H9 (cell line): ENCODE measurements around the gene RLN3. TPM values are rescaled to one million over a fixed set of nuclear protein-coding genes. Genes with fewer than 3 reads are reported as not detected.

Experiments
- DNase-seq: peaks from one replicate; pipeline ENCODE4 v3.0.0-alpha.2; 2017
- H2AFZ ChIP-seq: one replicate; pipeline ENCODE4 v1.6.1; 2013; ENCODE audit warnings: mild to moderate bottlenecking, low read length, control low read depth, moderate library complexity
- H2AK5ac ChIP-seq: 2 replicates; pipeline ENCODE4 v1.6.1; 2013; ENCODE audit warnings: low read length, control low read depth, mixed read lengths; ENCODE audit not compliant: insufficient read length
- H2BK120ac ChIP-seq: one replicate; pipeline ENCODE4 v1.6.1; 2013; ENCODE audit warnings: low read depth, mild to moderate bottlenecking, low read length, control low read depth, inconsistent platforms; ENCODE audit not compliant: poor library complexity, severe bottlenecking
- H2BK12ac ChIP-seq: 2 replicates; pipeline ENCODE4 v1.6.1; 2013; ENCODE audit warnings: low read length, control low read depth, mixed read lengths, low read depth; ENCODE audit not compliant: insufficient read length
- H2BK15ac ChIP-seq: 2 replicates; pipeline ENCODE4 v1.6.1; 2013; ENCODE audit warnings: low read depth, low read length, control low read depth
- H2BK20ac ChIP-seq: one replicate; pipeline ENCODE4 v1.6.1; 2013; ENCODE audit warnings: low read depth, mild to moderate bottlenecking, low read length, control low read depth, inconsistent platforms; ENCODE audit not compliant: poor library complexity, severe bottlenecking
- H2BK5ac ChIP-seq: 2 replicates; pipeline ENCODE4 v1.6.1; 2013; ENCODE audit warnings: low read length, control low read depth, mixed read lengths; ENCODE audit not compliant: insufficient read length
- H3K14ac ChIP-seq: 2 replicates; pipeline ENCODE4 v1.6.1; 2013; ENCODE audit warnings: low read length, control low read depth; ENCODE audit not compliant: insufficient read depth
- H3K18ac ChIP-seq: 2 replicates; pipeline ENCODE4 v1.6.1; 2013; ENCODE audit warnings: low read depth, mild to moderate bottlenecking, mixed read lengths, low read length, control low read depth; ENCODE audit not compliant: insufficient read length
- H3K23ac ChIP-seq: 2 replicates; pipeline ENCODE4 v1.6.1; 2013; ENCODE audit warnings: low read length, control low read depth, mixed read lengths, low read depth; ENCODE audit not compliant: insufficient read length
- H3K23me2 ChIP-seq: 2 replicates; pipeline ENCODE4 v1.6.1; 2013; ENCODE audit warnings: low read depth, mild to moderate bottlenecking, mixed read lengths, low read length, control low read depth; ENCODE audit not compliant: insufficient read length, poor library complexity, severe bottlenecking
- H3K27ac ChIP-seq: 2 replicates; pipeline ENCODE4 v1.5.1; 2013; ENCODE audit warnings: low read length, control low read depth, mixed read lengths, low read depth; ENCODE audit not compliant: insufficient read length
- H3K27me3 ChIP-seq: 2 replicates; pipeline ENCODE4 v1.6.1; 2013; ENCODE audit warnings: low read length, control low read depth, inconsistent platforms; ENCODE audit not compliant: insufficient read depth
- H3K4ac ChIP-seq: 2 replicates; pipeline ENCODE4 v1.6.1; 2013; ENCODE audit warnings: low read depth, mild to moderate bottlenecking, control low read depth, inconsistent platforms, low read length, moderate library complexity
- H3K4me1 ChIP-seq: 2 replicates; pipeline ENCODE4 v1.6.1; 2013; ENCODE audit warnings: low read length, control low read depth, inconsistent platforms; ENCODE audit not compliant: insufficient read depth
- H3K4me2 ChIP-seq: 2 replicates; pipeline ENCODE4 v1.6.1; 2013; ENCODE audit warnings: low read length, control low read depth, mixed read lengths; ENCODE audit not compliant: insufficient read length, insufficient read depth
- H3K56ac ChIP-seq: 2 replicates; pipeline ENCODE4 v1.6.1; 2013; ENCODE audit warnings: low read depth, mild to moderate bottlenecking, mixed read lengths, low read length, control low read depth; ENCODE audit not compliant: insufficient read length
- H3K79me1 ChIP-seq: 2 replicates; pipeline ENCODE4 v1.6.1; 2013; ENCODE audit warnings: low read depth, mild to moderate bottlenecking, moderate library complexity, low read length, control low read depth, inconsistent platforms; ENCODE audit not compliant: insufficient read depth, poor library complexity, severe bottlenecking
- H3K79me2 ChIP-seq: 2 replicates; pipeline ENCODE4 v1.6.1; 2013; ENCODE audit warnings: low read length, control low read depth, inconsistent platforms; ENCODE audit not compliant: insufficient read depth
- H3K9ac ChIP-seq: 2 replicates; pipeline ENCODE4 v1.6.1; 2013; ENCODE audit warnings: low read length, control low read depth, mixed read lengths; ENCODE audit not compliant: insufficient read length; ENCODE audit errors: extremely low read depth
- H3K9me3 ChIP-seq: one replicate; pipeline ENCODE4 v1.6.1; 2013; ENCODE audit warnings: low read depth, low read length, inconsistent platforms; ENCODE audit not compliant: control insufficient read depth
- H3T11ph ChIP-seq: one replicate; pipeline ENCODE4 v1.6.1; 2013; ENCODE audit warnings: mild to moderate bottlenecking, low read length, control low read depth, inconsistent platforms
- H4K20me1 ChIP-seq: one replicate; pipeline ENCODE4 v1.6.1; 2013; ENCODE audit not compliant: control insufficient read depth, insufficient read length, insufficient read depth
- H4K5ac ChIP-seq: 2 replicates; pipeline ENCODE4 v1.6.1; 2013; ENCODE audit warnings: low read depth, mild to moderate bottlenecking, mixed read lengths, low read length, control low read depth; ENCODE audit not compliant: insufficient read length
- H4K8ac ChIP-seq: replicated peaks from 2 replicates; pipeline ENCODE4 v1.6.1; 2013; ENCODE audit warnings: low read length, control low read depth, mixed read lengths, low read depth; ENCODE audit not compliant: insufficient read length
- H4K91ac ChIP-seq: 2 replicates; pipeline ENCODE4 v1.6.1; 2013; ENCODE audit warnings: low read depth, mild to moderate bottlenecking, moderate library complexity, mixed read lengths, low read length, control low read depth; ENCODE audit not compliant: insufficient read length
- H3K27ac Mint-ChIP-seq, 3 experiments: 2 replicates in 2 of 3; 3 replicates in 1 of 3; pipeline ENCODE4 v1.8.0; 2020 to 2021; ENCODE audit warnings: mixed read lengths in 3 of 3, mild to moderate bottlenecking in 1 of 3, moderate library complexity in 1 of 3
- H3K27me3 Mint-ChIP-seq: 2 replicates; pipeline ENCODE4 v1.8.0; 2021; ENCODE audit warnings: low read depth, mild to moderate bottlenecking, moderate library complexity, mixed read lengths
- H3K36me3 Mint-ChIP-seq, 3 experiments: 2 replicates in 2 of 3; 3 replicates in 1 of 3; pipeline ENCODE4 v1.8.0; 2020 to 2021; ENCODE audit warnings: low read depth in 3 of 3, mixed read lengths in 3 of 3; ENCODE audit not compliant: insufficient read depth in 1 of 3
- H3K4me1 Mint-ChIP-seq, 2 experiments: 2 replicates each; pipeline ENCODE4 v1.8.0; 2020; ENCODE audit warnings: mixed read lengths in 2 of 2
- H3K4me3 Mint-ChIP-seq, 2 experiments: 2 replicates in 1 of 2; 3 replicates in 1 of 2; pipeline ENCODE4 v1.8.0; 2020 to 2021; ENCODE audit warnings: mild to moderate bottlenecking in 2 of 2, mixed read lengths in 2 of 2, moderate library complexity in 1 of 2
- H3K9me3 Mint-ChIP-seq, 2 experiments: 2 replicates in 1 of 2; 3 replicates in 1 of 2; pipeline ENCODE4 v1.8.0; 2020; ENCODE audit warnings: mild to moderate bottlenecking in 2 of 2, mixed read lengths in 2 of 2, moderate library complexity in 1 of 2
- WGBS: extraction: QIAGEN DNeasy Blood & Tissue Kit; methylation state at CpG from one replicate; pipeline ENCODE4 v1.1.7; 2013; ENCODE audit warnings: missing lambda C conversion rate, low lambda C conversion rate, mixed read lengths; ENCODE audit not compliant: insufficient read length; ENCODE audit errors: extremely low coverage; 5-methylcytosine and 5-hydroxymethylcytosine counted together
- total RNA-seq: library from RNA; stranded (reverse); gene quantifications from 2 replicates; pipeline ENCODE4 v1.2.1, GENCODE V29; 2021
- TF ChIP-seq, protein P1 (sequence below): fragments of 200-600 bp; sonication (generic); conservative IDR thresholded peaks from 3 replicates; pipeline ENCODE4 v1.8.0; 2021; ENCODE audit warnings: antibody characterized with exemption, mild to moderate bottlenecking

RLN3 gene
- total RNA-seq, 1 experiment from 2014 or later = not detected

DNA sequence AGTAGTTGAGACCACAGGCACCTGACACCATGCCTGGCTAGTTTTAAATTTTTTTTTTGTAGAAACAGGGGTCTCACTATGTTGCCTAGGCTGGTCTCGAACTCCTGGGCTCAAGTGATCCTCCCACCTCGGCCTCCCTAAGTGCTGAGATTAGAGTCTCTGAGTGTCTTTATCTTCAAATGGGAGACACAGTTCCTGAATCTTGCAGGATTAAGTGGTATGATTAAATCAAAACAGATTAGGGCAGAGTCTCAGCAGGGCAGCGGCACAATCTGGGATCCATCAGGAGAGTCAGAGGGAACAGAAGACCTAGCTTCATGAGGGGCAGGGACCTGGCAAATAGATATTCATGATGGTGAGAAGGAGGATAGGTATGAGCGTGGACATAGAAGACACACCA, 953 bp downstream of the RLN3 start:
- Histone ChIP-seq H4K91ac (no peak overlapping the region), H2BK5ac (no peak overlapping the region), H3K4ac (no peak overlapping the region), H2BK20ac (no peak overlapping the region), H3K56ac (no peak overlapping the region), H2AFZ (no peak overlapping the region), H2BK12ac (no peak overlapping the region), H3K9me3 (no peaks in the 10 kb centered on the region), H3K27ac (no peak overlapping the region), H2BK120ac (no peak overlapping the region), H2AK5ac (no peak overlapping the region), H3K23ac (no peak overlapping the region), H3K4me1 (no peaks in the 10 kb centered on the region), H2BK15ac (no peak overlapping the region), H3K4me2 (no peak overlapping the region), H3K79me2 (no peaks in the 10 kb centered on the region), H3K14ac (no peak overlapping the region), H3K9ac (no peak overlapping the region), H3K18ac (no peak overlapping the region), H3K27me3 (no peaks in the 10 kb centered on the region), H3K79me1 (no peaks in the 10 kb centered on the region), H4K5ac (no peak overlapping the region), H3T11ph (no peak overlapping the region), H4K20me1 (no peaks in the 10 kb centered on the region), H3K23me2 (peaks cover 13% of the 10 kb centered on the region), H4K8ac (no peak overlapping the region)
- no CpG with 5 or more reads among the region's 4 CpGs for WGBS
- Mint-ChIP-seq H3K4me1 (peaks cover 4 to 14% of the 10 kb centered on the region in 2 experiments), H3K27me3 (peaks cover 24% of the 10 kb centered on the region), H3K9me3 (no peaks in the 10 kb centered on the region), H3K27ac (no peak overlapping the region), H3K36me3 (no peaks in the 10 kb centered on the region), H3K4me3 (no peak overlapping the region)
- TF ChIP-seq, protein P1, sequence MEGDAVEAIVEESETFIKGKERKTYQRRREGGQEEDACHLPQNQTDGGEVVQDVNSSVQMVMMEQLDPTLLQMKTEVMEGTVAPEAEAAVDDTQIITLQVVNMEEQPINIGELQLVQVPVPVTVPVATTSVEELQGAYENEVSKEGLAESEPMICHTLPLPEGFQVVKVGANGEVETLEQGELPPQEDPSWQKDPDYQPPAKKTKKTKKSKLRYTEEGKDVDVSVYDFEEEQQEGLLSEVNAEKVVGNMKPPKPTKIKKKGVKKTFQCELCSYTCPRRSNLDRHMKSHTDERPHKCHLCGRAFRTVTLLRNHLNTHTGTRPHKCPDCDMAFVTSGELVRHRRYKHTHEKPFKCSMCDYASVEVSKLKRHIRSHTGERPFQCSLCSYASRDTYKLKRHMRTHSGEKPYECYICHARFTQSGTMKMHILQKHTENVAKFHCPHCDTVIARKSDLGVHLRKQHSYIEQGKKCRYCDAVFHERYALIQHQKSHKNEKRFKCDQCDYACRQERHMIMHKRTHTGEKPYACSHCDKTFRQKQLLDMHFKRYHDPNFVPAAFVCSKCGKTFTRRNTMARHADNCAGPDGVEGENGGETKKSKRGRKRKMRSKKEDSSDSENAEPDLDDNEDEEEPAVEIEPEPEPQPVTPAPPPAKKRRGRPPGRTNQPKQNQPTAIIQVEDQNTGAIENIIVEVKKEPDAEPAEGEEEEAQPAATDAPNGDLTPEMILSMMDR = no peak
- DNase-seq = no peak
